ENCODE results near the gene NEFH. TPM values are rescaled to one million over a fixed set of nuclear protein-coding genes. Genes with fewer than 3 reads are reported as not detected.

Gene NEFH
- total RNA-seq, 2 experiments from 2014 or later = not detected

GRCh38 chr22:29473001-29473400, 7.0 kb upstream of the NEFH start:
- peaks cover 21% of the 10 kb centered on the region for H3K4me1 ChIP-seq (ENCODE audit: insufficient read depth, low read length, poor library complexity, severe bottlenecking)
- ChIA-PET CTCF (ENCODE audit: unreplicated experiment) (no interaction called here), POLR2A (interaction anchor here (0.7 kb wide), 2 partner anchors 759 to 1221 kb away, joined by 3 read pairs; no protein-coding TSS in a partner anchor)
- no peaks in the 10 kb centered on the region for H4K20me1 ChIP-seq (ENCODE audit: insufficient read depth, low read length)
- no TSS peak for BruUV-seq (replicated peaks)
- no peaks in the 10 kb centered on the region for H3K36me3 ChIP-seq (ENCODE audit: insufficient read depth, low read length)
- H3K4me2 ChIP-seq (ENCODE audit: low read length) = no peak overlapping the region
- intact Hi-C loops (cut with micrococcal nuclease; ENCODE audit: unreplicated experiment) = loop anchor here (5.0 kb wide), 1 partner anchor 76 kb away; no protein-coding TSS in a partner anchor
- no peak for DNase-seq (ENCODE audit: low spot score)
- H3K4me3 ChIP-seq (ENCODE audit: low read depth, low read length, poor library complexity, severe bottlenecking) = no peak overlapping the region
- no peaks in the 10 kb centered on the region for H3K79me2 ChIP-seq (ENCODE audit: insufficient read depth, low read depth, low read length)
- TF ChIP-seq, protein P1, sequence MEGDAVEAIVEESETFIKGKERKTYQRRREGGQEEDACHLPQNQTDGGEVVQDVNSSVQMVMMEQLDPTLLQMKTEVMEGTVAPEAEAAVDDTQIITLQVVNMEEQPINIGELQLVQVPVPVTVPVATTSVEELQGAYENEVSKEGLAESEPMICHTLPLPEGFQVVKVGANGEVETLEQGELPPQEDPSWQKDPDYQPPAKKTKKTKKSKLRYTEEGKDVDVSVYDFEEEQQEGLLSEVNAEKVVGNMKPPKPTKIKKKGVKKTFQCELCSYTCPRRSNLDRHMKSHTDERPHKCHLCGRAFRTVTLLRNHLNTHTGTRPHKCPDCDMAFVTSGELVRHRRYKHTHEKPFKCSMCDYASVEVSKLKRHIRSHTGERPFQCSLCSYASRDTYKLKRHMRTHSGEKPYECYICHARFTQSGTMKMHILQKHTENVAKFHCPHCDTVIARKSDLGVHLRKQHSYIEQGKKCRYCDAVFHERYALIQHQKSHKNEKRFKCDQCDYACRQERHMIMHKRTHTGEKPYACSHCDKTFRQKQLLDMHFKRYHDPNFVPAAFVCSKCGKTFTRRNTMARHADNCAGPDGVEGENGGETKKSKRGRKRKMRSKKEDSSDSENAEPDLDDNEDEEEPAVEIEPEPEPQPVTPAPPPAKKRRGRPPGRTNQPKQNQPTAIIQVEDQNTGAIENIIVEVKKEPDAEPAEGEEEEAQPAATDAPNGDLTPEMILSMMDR (conservative IDR thresholded peaks at IDR 0.05; ENCODE audit: low read length) = no peak
- no peak for TF ChIP-seq EZH2phosphoT487 (IDR thresholded peaks at IDR 0.05; ENCODE audit: borderline replicate concordance, low read depth, low read length)
- no peak overlapping the region for H3K27ac ChIP-seq (ENCODE audit: low read depth, low read length, poor library complexity, severe bottlenecking)
- H2AFZ ChIP-seq (ENCODE audit: low read length) = no peak overlapping the region
- H3K9me3 ChIP-seq (ENCODE audit: low read length) = no peaks in the 10 kb centered on the region
- H3K9me2 ChIP-seq (ENCODE audit: insufficient read depth, low read length) = no peaks in the 10 kb centered on the region

GRCh38 chr22:29475550-29475949, 4.5 kb upstream of the NEFH start:
- no TSS peak for BruUV-seq (replicated peaks)
- H3K9me3 ChIP-seq (ENCODE audit: low read length) = no peaks in the 10 kb centered on the region
- no peaks in the 10 kb centered on the region for H3K9me2 ChIP-seq (ENCODE audit: insufficient read depth, low read length)
- H3K4me3 ChIP-seq (ENCODE audit: low read depth, low read length, poor library complexity, severe bottlenecking) = peak overlapping the region; percentile 7
- no peaks in the 10 kb centered on the region for H4K20me1 ChIP-seq (ENCODE audit: insufficient read depth, low read length)
- no peaks in the 10 kb centered on the region for H3K79me2 ChIP-seq (ENCODE audit: insufficient read depth, low read depth, low read length)
- H2AFZ ChIP-seq (ENCODE audit: low read length) = no peak overlapping the region
- POLR2A ChIA-PET = no interaction called here
- CTCF ChIA-PET (ENCODE audit: unreplicated experiment) = no interaction called here
- no peak overlapping the region for H3K27ac ChIP-seq (ENCODE audit: low read depth, low read length, poor library complexity, severe bottlenecking)
- no peak for TF ChIP-seq EZH2phosphoT487 (IDR thresholded peaks at IDR 0.05; ENCODE audit: borderline replicate concordance, low read depth, low read length)
- TF ChIP-seq, protein P1 (conservative IDR thresholded peaks at IDR 0.05; ENCODE audit: low read length) = no peak
- intact Hi-C loops (cut with micrococcal nuclease; ENCODE audit: unreplicated experiment) = no loop called here
- peak overlapping the region; percentile 62 for H3K4me2 ChIP-seq (ENCODE audit: low read length)
- H3K4me1 ChIP-seq (ENCODE audit: insufficient read depth, low read length, poor library complexity, severe bottlenecking) = peaks cover 16% of the 10 kb centered on the region
- no peaks in the 10 kb centered on the region for H3K36me3 ChIP-seq (ENCODE audit: insufficient read depth, low read length)
- DNase-seq (ENCODE audit: low spot score) = peak; percentile 78

GRCh38 chr22:29476116-29476515, 3.9 kb upstream of the NEFH start:
- intact Hi-C loops (cut with micrococcal nuclease; ENCODE audit: unreplicated experiment) = no loop called here
- TF ChIP-seq, protein P1 (conservative IDR thresholded peaks at IDR 0.05; ENCODE audit: low read length) = no peak
- TF ChIP-seq EZH2phosphoT487 (IDR thresholded peaks at IDR 0.05; ENCODE audit: borderline replicate concordance, low read depth, low read length) = no peak
- POLR2A ChIA-PET = no interaction called here
- Histone ChIP-seq H3K9me3 (ENCODE audit: low read length) (no peaks in the 10 kb centered on the region), H4K20me1 (ENCODE audit: insufficient read depth, low read length) (no peaks in the 10 kb centered on the region), H3K27ac (ENCODE audit: low read depth, low read length, poor library complexity, severe bottlenecking) (no peak overlapping the region), H2AFZ (ENCODE audit: low read length) (no peak overlapping the region), H3K79me2 (ENCODE audit: insufficient read depth, low read depth, low read length) (no peaks in the 10 kb centered on the region), H3K4me1 (ENCODE audit: insufficient read depth, low read length, poor library complexity, severe bottlenecking) (peaks cover 16% of the 10 kb centered on the region), H3K4me2 (ENCODE audit: low read length) (peak overlapping the region; percentile 62), H3K4me3 (ENCODE audit: low read depth, low read length, poor library complexity, severe bottlenecking) (no peak overlapping the region), H3K36me3 (ENCODE audit: insufficient read depth, low read length) (no peaks in the 10 kb centered on the region), H3K9me2 (ENCODE audit: insufficient read depth, low read length) (no peaks in the 10 kb centered on the region)
- DNase-seq (ENCODE audit: low spot score) = no peak
- no TSS peak for BruUV-seq (replicated peaks)
- CTCF ChIA-PET (ENCODE audit: unreplicated experiment) = no interaction called here
